HPDE6-E6E7 (cell line): Measurements from ENCODE around the gene SLC22A14.
"Not testable (repeated sequence)": the region's sequence is repeated elsewhere in the genome, so short reads cannot be mapped to it uniquely, and the experiment has no call there.

Experiments used
- DNase-seq: peaks from one replicate; pipeline ENCODE4 v3.0.0; 2011; ENCODE audit warnings: missing footprints; ENCODE audit errors: extremely low spot score

Gene SLC22A14

GRCh38 chr3:38281895-38282686, at the start of gene SLC22A14:
Gene SLC22A14, plus strand, starts transcription at chr3:38282294. Its CDS starts 23,733 bp downstream, at chr3:38306027.
- no peak for DNase-seq

DNA sequence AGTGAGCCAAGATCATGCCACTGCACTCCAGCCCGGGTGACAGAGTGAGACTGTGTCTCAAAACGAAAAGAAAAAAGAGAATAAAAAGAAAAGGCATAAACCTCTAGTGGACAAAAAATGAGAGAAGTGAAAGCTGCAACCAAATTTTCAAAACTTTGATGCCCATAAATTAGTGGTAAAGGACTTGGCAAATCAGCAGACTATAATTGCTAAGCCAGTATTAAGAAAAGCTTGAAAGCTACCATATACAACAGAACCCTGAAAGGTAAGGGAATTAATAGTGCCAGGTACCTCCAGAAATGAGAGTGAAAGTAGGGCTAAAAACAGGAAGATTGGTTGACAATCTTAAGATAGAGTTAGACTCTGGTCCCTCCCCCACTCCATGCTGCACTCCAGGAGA, 49.4 kb upstream of the SLC22A14 start:
- DNase-seq, result no peak

DNA sequence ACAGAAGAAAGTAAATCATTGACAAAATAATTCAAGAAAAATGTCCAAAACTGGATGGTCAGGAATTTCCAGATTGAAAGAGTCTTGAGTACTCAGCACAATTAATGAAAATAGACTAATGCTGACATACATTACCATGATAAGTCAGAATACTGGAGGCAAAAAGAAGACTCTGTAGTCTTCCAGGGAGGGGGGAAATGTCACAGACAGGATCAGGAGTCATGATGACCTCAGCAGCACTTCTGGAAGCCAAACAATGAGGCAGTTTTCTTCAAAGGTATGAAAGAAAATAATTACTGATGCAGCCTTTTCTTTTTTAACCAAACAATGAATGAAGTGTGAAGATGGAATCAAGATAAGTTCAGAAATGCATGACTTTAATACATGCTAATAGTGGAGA, 46.6 kb upstream of the SLC22A14 start:
- no peak for DNase-seq

GRCh38 chr3:38238416-38239008, 43.6 kb upstream of the SLC22A14 start:
- DNase-seq, result no peak

- DNase-seq, result not testable (repeated sequence)
Observed at GRCh38 chr3:38242812-38243211, 39.3 kb upstream of the SLC22A14 start.

DNA sequence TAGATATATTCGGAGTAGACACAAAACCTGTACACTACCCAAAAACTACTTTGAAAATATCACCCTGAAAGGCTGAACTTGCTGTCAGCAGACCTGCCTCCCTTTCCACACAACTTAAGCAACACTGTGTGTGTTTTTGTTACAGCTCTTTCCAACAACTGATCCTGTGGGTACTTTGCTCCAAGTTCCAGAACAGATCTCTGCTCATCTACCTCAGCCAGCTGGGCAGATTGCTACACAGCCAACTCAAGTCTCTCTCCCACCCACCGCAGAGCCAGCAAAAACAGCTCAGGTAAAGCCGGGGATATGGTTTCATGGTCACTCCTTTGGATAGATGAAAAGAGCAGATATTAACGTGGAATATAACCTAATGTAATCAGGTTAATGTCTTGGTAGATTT, 36.2 kb upstream of the SLC22A14 start:
- no peak for DNase-seq

GRCh38 chr3:38247366-38248035, 34.6 kb upstream of the SLC22A14 start:
- peak; percentile 36 for DNase-seq

GRCh38 chr3:38250198-38250597, 31.9 kb upstream of the SLC22A14 start:
- no peak for DNase-seq

- no peak for DNase-seq
Observed at GRCh38 chr3:38251197-38251596, 30.9 kb upstream of the SLC22A14 start.

GRCh38 chr3:38253704-38254103, 28.4 kb upstream of the SLC22A14 start:
- DNase-seq, result no peak

DNA sequence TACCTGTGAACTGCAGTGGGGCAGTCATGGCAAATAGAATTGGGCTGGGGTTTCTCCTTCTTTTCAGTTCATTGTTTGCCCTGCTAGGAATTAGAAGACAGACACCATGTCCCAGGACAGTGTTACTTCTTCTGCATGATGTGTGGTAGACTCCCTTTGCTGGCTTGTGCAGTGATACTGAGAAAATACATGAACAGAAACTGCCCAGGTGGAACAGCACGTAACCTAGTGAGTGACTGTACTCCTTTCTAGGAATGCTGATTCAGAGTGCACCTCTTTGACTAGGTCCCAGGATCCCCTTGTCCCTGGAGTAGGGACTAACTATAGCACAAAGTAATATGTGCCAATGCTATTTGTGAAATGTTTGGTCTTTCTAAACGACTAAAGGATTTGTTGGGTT, 27.2 kb upstream of the SLC22A14 start:
- DNase-seq, result no peak

DNA sequence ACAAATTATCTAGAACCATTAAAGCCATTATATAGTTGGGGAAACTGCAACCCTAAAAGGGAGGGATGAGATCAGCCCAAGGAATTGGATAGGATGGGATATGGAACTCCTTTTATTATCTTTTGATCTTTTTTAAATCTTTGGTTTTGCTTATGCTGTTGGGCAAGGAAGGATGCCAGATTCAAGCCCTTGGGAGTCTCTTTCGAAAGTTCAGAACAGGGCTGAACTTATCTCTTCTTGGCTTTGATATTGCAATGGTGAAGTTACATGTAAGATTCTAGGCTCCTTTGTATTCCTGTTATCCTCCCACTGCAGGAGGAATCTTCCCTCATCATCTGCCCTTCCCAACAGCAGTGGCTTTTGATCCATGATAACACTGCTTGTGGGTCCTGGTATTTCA, 26.5 kb upstream of the SLC22A14 start:
- DNase-seq, result no peak

GRCh38 chr3:38257583-38257982, 24.5 kb upstream of the SLC22A14 start:
- DNase-seq, result no peak

DNA sequence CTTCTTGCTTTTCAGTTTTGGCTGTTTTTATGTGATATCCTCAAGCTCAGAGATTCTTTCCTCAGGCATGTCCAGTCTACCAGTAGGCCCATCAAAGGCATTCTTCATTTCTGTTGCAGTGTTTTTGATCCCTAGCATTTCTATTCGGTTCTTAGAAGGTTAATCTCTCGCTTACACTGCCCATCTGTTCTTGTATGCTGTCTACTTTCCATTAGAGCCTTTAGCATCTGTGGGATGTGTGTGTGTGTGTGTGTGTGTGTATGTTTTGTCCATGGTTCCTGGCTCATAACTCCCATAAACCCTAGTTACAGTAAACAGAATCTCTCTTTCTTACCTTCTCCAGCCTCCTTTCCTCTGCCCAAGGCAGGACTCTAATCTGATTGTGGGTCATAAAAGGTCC, 21.6 kb upstream of the SLC22A14 start:
- DNase-seq, result no peak

GRCh38 chr3:38264353-38264771, 17.7 kb upstream of the SLC22A14 start:
- DNase-seq, result no peak

DNA sequence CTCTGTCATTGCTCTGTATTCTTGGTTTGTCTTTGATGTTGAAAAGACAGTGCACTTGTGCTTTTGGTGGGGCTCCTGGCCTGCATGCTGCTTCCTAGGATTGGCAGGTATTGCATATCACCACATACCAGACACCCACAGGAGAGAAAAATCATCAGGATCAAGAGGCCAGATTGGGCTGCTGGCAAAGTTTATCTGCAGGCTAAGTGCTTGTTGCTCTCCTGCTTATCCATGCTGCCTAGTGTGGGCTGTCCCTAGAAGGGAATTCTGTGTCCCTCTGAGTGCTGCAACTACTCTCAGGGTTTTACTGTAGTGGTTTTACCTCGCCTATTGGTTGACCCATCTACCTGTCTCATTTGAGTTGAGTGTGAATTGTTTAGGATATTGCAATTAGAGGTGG, 17.3 kb upstream of the SLC22A14 start:
- no peak for DNase-seq

- no peak for DNase-seq
Observed at GRCh38 chr3:38265604-38266307, 16.3 kb upstream of the SLC22A14 start, which contains the start of gene SLC22A13. Gene SLC22A13, plus strand, starts transcription at chr3:38265812. Its CDS starts 49 bp downstream, at chr3:38265861.

DNA sequence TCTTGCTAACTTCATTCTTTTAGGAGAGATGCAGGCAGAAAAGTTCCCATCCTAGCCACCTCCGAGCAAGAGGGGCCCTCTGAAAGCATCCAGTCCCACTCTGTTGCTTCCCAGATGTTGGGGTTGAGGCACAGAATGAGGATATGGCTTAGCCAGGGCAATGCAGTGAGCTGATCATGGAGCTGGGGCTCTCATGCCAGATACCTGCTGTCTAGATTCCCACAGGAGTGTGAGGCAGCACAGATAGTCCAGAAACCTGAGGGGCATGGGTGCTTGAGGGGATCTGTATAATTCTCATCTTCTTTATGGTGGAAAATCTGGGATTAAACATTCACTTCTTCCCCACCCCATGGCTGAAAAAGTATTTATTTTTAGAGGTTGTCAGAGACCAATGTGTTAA, 15.3 kb upstream of the SLC22A14 start:
- DNase-seq, result no peak

DNA sequence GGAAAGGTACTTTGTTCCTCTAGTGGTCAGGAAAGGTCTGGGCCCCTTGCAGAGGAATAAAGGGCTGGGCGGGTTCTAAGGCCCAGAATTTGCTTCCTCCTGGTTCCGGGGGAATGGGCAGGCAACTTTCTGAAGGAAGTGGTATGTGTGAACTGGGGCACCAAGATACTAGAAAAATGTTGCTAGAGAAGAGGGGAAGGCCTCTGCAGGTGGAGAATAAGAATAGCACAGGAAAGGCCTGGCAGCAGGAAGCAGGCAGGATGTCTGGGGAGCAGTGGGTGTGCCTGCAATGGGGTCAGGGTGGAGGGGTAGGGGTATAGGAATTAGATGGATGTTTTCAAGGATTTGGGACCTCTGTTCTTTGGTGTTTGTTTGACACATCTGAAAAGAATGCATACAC, 14.4 kb upstream of the SLC22A14 start:
- DNase-seq, result no peak

- DNase-seq, result no peak
Observed at GRCh38 chr3:38268087-38268486, 14.0 kb upstream of the SLC22A14 start.

DNA sequence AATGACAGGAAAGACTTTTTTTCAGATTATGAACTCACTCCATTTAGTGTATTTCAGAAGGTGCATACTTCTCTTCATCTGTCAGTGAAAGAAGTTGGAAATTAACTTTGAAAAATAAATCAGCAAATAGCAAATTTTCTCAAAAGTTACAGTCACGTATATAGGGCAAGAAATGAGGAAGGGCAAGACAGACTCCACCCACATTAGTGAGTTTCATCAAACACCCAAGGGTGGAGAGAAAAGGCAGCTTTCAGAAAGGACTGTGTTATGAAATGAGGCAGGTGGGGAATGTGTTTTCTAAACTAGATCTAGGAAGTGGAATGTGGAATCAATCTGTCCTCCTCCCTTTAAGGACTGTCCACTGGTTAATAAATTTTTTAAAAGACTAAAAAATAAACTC, 13.6 kb upstream of the SLC22A14 start:
- no peak for DNase-seq

DNA sequence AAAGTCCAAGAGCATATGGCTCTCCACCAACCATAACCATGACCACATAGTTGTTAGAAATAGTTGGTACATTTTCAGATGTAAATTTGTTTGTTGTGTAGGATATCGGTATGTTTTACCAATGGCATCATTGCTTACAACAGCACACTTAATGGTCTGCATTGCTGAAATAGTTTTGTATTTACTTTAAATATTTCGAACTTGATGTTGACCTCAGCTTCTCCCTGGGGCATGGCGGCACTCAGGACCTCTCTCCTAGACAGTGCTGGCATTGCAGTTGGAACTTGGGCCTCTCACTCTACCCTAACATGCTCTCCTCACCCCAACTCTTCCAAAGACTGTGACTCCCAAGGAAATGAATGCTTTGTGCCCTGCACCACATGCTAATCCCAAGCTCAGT, 11.5 kb upstream of the SLC22A14 start:
- DNase-seq, result no peak
